CD4-positive, alpha-beta T cell treated with Interleukin-4 for 1 hour (primary cell): ENCODE measurements around the gene POLR2L.

Source experiments
- DNase-seq, 2 donors: peaks; one replicate each; pipeline ENCODE4 v3.0.0-alpha.2; 2020 to 2022

Gene POLR2L

DNA sequence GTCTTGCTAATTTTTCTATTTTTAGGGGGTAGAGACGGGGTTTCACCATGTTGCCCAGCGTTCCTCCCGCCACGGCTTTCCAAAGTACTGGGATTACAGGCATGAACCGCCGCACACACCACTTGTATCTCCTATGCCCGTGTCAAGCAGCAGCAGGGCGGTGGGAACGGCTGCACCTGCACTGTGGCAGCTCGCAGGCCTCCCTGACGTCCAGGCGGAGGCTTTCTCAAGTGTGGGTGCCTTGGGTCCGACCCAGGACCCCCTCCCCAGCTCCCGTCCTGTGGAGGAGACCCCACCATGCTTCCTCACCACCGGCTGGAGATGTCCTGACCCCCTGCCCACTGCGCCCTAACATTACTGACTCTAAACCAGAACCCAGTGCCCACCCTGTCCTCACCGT is 26.1 kb upstream of the POLR2L start:
- DNase-seq, result no peak

DNA sequence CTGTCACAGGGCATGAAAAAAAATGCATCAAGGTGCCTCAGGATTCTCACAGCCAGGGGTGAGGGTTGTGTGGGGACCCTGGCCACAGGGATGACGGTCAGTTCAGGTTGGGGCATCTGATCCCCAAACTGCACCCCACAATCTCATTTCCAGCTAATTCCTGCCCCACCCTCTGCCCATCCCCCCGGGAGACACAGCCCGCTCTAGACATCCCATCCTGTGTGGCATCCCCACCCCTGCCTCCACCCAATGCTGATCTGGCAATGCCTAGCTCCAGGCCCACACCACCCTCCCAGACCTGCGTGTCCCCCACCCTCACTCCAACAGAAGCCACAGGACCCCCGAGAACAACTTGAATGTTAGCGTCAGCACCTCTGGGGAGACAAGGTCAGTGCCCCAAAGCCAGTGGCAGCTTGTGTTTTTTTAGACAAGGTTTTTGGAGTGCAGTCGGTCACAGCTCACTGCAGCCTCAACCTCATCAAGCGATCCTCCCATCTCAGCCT is 25.6 kb upstream of the POLR2L start:
- DNase-seq, result no peak

DNA sequence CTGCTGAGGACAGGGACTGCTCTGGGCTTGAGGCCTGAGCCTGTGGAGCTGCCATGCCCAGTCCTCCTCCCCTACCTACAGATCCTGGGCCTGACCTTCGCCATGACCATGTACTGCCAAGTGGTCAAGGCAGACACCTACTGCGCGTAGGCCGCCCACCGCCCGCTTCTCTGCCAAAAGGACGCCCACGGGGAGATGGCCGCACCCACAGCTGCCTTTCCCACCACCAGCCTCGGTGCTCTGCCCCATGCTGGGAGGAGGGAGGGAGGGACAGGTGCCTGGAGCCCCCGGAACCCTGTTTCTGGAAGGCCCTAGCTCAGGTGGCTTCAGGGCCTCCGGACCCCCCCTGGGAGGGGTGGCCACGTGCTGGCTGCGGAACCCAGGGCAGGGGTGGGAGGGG is 24.2 kb upstream of the POLR2L start:
- no peak for DNase-seq

DNA sequence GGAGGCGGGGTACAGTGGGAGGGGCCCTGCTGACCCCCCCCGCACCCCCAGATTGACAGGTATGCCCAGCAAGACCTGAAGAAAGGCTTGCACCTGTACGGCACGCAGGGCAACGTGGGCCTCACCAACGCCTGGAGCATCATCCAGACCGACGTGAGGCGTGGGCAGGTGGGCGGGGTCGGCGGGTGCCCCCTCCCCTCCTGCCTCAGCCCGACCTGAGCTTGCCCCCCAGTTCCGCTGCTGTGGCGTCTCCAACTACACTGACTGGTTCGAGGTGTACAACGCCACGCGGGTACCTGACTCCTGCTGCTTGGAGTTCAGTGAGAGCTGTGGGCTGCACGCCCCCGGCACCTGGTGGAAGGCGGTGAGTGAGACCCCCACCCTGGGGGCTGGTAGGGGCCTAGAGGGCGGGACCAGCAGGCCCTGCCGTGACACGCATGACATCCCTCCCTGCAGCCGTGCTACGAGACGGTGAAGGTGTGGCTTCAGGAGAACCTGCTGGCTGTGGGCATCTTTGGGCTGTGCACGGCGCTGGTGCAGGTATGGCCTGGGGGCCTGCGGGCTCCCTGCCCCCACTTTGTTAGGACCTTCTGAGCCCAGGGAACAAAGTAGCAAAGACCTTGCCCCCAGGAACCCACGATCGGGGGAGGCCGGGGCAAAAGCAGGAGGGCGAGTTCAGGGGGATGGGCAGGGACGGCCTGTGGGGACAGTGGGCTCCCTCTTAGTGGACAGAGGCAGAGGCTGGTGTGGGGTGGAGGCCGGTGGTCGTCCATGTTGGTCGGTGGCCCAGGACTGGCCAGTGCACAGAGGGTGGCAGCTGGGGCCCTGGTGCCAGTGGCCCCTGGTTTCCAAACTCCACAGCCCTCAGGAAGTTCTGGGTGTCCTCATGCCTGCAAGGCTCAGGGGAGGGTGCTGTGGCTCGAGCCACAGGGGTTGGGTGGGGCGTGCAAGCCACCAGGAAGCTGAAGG is 23.4 kb upstream of the POLR2L start:
- DNase-seq, result no peak

DNA sequence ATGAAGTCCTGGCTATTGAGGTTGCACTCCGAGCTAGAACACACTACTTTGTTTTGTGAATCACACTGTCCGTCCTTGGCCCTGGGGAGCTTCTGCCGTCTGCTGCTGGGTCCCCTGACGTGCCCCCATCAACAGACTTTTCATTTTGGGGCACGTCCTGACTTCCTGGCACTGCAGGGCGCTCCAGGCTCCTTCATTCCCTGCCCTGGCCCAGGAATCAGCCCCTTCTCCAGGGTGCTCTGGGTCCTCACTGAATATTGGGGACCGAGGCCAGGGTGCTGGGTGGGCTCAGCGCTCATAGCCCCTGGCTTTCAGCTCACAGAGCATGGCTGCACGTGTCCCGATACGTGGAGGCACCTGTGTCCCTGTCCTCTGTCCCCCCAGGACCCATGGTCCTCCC is 22.6 kb upstream of the POLR2L start:
- DNase-seq, result no peak

DNA sequence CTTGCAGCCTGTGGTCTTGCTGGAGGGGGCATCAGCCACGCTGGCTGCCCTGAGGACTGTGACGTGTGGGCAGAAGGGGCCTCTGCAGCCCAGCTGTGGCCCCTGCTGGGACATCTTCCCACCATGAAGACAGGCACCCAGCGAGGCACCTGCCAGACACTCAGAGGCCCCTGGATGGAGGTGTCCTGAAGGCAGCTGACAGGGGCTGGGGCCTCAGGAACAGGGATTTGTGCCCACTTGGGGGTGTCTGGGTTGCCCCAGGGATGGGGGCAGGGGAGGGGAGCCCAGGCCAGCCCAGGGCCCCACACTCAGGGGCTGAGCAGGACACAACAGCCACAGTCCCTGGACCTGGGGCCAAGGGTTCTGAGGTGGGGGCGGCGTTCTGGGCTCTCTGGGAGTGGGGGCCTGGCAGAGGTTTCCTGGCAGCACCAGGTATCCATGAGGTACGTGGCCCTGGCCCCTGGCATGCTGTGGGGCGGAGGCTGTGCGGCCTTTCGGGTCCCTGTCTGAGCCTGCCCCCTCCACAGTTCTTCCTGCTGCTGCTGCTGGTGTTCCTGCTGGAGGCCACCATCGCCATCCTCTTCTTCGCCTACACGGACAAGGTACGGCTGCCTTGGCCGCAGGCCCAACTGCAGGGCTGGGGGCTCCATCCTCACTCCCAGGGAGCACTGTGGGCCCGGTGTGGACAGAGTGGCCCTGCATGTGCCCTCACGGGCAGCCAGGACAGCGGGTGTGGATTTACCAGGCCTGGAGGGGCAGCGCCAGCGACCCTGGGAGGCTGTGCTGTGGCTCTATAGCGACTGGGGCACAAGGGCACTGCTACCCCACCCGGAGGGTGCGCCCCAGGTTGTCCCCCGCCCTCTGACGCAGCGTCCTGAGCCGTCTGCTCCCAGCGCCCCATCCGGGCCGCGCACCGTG is 21.8 kb upstream of the POLR2L start:
- DNase-seq, result no peak

DNA sequence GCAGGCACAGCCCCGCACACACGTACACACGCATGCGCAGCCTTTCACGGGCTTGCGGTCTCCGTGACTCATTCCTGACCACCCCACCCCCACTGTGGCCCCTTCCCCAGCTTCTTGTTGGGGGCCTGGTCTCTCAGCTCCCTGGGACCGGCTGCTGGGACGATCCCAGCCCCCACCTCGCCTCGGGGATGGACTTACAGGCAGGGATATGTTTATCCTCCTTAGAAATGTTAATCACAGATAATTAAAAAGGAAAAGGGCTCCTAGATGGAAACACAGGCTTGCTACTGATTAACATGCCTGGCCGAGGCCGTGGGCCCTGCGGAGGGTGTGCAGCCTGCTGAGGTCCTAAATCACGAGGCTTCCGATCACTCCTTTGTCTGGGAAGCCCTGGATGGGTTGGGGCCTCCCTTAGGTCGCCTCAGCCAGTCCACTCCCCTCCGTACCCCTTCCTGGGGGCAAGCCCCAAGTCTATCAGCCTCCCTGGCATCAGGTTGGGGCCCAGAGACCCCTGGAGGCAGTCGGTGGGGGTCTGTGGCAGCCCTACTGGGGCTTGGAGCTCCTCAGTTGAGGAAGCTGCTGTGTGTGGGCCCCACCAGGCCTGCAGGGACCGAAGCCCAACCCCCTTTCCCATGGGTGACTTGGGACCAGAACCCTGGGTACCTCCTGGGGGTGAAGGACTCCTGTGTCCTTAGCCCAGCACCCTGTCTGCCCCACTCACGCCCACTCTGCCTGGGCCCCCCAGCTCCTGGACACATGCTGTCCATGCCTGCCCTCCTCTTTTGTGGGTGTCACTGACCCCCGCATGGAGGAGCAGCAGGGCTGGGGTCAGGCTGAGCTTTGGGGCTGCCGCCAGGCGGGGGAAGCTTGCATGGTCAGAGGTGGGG is 20.9 kb upstream of the POLR2L start:
- no peak for DNase-seq

DNA sequence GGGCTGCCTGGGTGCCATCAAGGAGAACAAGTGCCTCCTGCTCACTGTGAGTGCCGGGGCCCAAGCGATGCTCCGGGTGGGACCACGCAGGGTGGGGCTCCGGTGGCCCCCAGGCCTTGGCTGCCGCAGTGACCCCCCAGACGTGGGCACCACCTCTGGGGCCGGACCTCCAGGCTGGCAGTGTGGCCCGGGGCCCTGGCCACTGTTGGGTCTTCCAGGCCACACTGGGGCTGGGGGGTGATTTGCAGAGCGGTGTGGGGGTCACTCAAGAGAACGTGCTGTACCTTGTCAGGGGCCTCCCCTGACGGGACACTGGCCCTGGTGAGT is 20.3 kb upstream of the POLR2L start:
- no peak for DNase-seq

DNA sequence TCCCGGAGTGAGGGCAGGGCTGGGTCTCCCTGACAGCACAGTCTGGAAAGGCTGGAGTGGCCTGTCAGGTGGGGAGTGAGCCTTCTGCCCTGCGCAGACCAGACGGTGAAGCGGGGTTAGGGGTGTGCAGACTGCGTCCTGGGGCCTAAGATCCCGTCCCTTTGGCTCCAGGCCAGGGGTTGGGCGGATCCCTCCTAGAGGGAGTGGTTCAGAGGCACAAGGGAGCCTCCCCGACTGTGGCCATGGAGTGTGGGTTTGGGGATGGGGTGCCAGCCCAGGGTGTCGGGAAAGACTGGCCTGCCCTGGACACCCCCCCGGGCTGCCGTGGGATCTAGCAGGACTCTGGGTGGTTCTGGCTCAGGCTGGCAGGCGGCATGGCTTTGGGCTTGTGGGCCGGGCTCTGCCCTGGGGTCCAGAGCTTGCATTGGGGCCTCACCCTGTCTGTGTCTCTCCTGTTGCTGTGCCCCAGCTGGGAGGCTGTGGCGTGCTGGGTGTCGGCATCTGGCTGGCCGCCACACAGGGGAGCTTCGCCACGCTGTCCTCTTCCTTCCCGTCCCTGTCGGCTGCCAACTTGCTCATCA is 19.8 kb upstream of the POLR2L start:
- no peak for DNase-seq

DNA sequence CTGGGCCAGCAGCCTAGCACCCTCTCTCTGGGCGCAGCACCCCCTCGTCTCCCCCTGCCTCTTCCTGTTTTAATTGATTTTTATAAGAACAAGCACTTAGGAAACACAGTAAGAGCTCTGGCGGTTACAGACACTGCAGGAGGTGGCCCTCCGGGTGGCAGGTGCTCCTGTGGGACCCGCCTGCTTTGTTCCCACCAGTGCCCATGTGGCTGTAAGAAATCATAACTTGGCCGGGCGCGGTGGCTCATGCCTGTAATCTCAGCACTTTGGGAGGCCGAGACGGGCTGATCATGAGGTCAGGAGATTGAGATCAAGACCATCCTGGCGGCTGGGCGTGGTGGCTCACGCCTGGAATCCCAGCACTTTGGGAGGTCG is 18.8 kb upstream of the POLR2L start:
- DNase-seq, result no peak

DNA sequence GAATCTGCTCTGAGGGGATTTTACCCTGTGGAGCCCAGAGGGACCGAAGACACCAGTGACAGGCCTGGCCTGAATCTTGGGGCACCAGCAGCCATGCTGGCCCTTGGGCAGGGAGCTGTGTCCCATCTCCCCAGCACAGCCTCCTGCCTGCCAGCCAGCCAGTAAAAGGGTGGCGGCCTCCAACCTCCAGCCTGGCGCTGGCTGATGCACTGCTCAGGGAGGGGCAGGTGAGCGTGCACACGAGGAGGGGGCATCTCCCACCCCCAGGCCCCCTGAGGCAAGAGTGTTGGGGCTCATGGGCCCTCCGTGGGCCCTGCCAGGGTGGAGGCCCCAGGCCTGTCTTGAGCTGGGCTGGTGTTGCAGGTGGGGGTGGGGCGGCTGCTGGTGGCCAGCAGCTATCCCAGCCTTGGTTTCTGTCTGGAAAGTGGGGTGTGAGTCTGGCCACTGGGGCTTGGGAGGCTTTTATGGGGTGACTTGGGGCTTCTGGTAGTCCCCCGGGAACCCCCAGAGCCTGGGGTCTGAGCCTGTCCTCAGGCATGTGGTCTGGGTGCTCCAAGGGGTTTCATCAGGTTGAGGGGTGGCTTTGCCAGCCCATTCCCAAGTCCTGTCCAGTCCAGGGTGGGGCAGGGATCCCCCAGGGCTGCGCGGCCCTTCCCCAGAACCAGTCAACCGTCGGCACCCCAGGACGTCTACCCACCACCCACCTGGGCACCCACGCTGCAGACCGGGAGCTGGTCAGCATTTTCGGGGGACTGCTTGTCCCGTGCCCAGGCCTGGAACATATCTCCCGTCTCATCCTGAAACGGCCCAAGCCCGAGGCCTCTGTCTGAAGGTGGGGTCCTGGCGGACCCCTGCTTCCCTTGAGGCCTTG is 18.1 kb upstream of the POLR2L start:
- no peak for DNase-seq

DNA sequence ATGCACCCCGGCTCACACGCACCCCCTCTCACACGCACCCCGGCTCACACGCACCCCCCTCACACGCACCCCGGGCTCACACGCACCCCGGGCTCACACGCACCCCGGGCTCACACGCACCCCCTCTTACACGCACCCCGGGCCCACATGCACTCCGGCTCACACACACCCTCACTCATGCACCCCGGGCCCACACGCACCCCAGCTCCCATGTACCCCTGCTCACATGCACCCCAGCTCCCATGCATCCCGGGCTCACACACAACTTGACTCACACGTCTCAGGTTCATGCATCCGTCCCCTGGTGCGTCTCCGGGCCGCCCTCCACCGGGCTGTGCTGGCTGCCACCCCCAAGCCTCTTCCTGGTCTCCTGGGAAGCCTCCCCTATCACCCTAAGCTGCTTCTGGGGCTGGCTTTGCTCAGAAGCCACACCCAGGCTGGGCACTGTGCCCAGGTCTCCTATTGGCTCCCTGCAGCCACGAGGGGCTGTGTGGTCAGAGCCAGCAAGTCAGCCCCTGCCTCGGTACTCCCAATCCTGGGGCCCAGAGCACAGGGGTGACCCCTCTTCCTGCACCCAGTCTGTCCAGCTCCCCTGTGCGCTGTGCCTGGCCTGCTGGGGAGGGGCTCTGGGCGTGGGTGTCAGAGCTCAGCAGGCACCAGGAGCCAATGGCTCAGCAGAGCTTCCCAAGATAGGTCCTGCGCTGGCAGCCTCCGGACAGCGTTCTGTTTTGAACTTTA is 17.2 kb upstream of the POLR2L start:
- DNase-seq, result no peak

DNA sequence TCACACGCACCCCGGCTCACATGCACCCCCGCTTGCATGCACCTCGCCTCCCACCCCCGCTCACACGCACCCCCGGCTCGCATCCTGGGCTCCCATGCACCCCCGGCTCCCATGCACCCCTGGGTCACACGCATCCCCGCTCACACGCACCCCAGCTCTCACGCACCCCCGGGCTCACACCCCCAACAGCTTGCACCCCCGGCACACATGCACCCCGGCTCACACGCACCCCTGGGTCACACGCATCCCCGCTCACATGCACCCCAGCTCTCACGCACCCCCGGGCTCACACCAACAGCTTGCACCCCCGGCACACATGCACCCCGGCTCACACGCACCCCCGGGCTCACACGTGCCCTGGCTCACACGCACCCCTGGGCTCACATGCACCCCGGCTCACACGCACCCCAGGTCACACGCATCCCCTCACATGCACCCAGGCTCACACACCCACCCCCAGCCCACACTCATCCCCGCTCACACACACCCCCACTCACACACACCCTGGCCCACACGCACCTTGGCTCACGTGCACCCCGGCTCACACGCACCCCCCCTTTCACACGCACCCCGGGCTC is 16.5 kb upstream of the POLR2L start:
- no peak for DNase-seq

DNA sequence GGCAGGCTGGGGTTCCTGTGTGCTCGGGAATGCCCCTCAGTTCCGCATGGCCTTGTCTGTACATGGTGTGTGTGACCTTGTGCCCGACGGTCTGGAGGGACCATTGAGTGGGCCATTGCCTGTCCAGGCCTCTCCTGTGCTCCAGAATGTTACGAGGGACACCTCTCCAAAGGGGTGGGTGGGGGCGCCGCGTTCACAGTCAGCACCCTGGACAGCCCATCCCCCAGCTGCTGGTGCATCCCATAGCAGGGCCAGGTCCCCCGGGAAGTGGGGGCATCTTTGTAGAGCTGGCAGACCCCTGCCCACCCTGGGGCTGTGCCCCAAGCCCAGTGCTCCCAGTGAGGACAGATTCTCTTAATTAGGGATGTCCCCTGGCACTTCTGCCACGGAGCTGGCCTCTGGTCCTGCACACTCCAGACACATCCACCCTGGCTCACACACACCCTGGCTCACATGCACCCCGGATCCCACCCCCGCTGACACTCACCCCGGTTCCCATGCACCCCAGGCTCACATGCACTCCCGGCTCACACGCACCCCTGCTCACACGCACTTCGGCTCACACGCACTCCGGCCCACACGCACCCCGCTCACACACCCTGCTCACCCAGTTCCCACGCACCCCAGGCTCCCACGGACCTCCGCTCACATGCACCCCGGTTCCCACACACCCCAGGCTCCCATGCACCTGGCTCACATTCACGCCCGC is 15.9 kb upstream of the POLR2L start:
- DNase-seq, result no peak

DNA sequence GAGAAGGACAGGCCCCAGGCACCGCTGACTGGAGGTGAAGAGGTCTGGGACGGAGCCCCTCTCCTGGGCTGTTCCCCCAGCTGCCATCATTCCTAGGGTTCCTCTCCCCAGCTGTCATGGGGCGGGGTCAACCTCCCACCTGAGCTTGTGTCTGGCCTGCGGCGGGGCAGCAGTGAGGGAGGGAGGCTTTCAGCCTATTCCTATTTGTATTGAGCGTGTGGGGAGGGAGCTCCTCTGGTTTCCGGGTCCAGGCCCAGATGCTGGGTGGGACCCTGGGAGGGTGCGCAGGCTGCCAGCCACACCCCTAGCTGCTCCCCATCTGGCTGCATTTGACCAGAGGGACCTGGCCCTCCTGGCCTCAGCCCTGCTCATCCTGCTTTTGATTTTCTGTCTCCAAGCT is 14.1 kb upstream of the POLR2L start:
- DNase-seq, result no peak

DNA sequence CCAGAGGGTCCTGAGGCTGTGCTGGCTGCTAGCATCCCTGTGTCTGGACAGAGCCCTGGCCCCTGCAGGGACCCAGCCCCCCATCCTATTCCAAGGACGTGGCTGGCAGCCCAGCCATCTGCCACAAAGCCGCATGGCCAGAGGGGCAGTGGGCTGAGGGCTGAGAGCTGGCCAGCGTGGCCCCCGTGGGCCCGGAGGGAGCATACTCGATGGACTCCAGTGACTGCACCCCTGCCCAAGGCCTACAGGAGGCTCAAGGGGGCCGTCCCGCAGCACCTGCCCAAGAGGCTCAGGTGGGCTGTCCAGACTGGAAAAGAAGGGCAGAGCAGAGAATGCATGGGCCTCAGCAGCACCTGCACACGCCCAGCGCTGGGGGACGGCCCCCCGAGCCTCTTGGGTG is 13.5 kb upstream of the POLR2L start:
- no peak for DNase-seq

DNA sequence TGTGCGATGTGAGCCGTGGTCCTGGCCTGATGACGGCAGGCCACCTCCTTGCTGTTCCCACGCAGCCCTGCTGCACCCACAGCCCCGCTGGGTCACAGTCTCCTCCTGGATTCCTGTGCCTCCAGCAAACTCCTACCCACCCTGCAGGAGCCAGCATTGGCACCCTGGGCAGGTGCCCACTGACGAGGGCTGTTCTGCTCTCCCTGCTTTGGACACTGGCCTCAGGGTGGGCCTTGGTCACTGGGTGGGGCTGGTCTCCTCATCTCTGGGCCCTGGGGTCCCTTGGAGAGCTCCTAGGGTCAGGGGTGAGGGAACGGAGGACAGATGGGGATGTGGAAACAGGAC is 13.0 kb upstream of the POLR2L start:
- no peak for DNase-seq

DNA sequence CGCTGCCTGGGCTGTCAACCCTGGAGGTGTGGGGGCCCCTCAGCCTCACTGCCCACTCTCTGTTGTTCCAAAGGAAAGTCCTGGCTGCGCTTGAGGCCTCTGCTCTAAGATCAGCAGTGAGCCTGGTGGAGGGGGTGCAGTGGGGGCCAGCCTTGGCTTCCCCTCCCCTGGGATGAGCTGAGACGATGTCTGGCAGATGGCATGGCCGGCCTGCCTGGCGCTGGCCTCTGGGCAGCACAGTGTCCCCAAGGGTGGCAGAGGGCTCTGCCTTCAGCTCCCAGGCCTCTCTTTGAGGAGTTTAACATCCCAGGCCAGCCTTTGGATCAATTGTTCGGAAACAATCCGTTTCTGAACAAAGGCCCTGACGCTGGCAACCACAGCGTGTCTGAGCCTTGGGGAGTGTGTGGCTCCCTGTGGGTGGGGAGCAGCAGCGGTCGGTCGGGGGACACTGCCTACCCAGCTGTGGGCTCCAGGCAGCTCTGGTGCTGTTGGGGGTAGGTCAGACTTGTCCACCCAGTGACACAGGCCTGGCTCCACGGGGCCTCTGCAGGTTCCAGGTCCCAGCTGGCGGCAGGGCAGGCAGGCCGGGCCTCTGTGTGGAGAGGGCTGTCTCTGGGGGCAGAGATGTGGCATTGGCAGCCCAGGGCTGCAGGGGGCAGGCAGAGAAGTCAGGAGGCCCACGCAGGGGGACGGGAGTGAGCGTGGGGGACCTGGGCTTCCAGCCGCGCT is 12.4 kb upstream of the POLR2L start:
- no peak for DNase-seq
